Right lobe of liver (tissue), 6 donors: ENCODE data around the gene C3orf20. TPM values are rescaled to one million over a fixed set of nuclear protein-coding genes. Genes with fewer than 3 reads are reported as not detected.

Source experiments
- ATAC-seq, 4 donors: fragments of 200-7000 bp; cut with Tn5 transposase; one replicate each; pipeline ENCODE4 v1.9.1; 2020; ENCODE audit warnings: mild to moderate bottlenecking in 4 of 4, moderate library complexity in 4 of 4
- DNase-seq, 3 donors: peaks; one replicate each; pipeline ENCODE4 v3.0.0-alpha.2; 2020
- H3K27ac ChIP-seq, 3 donors: fragments of 200-600 bp; one replicate each; pipeline ENCODE4 v1.8.0; 2022
- H3K27me3 ChIP-seq, 2 donors: fragments of 200-600 bp; one replicate each; pipeline ENCODE4 v1.8.0; 2022
- H3K36me3 ChIP-seq, 4 donors: fragments of 200-600 bp; sonication (generic) in 1 of 4; one replicate each; pipeline versions ENCODE4 v1.5.1 to v1.8.0; 2017 to 2022; ENCODE audit warnings: control low read depth in 1 of 4
- H3K4me1 ChIP-seq, 4 donors: fragments of 200-600 bp; sonication (generic) in 1 of 4; one replicate each; pipeline versions ENCODE4 v1.5.1 to v1.8.0; 2017 to 2022; ENCODE audit warnings: control low read depth in 1 of 4
- H3K4me3 ChIP-seq, 3 donors: fragments of 200-600 bp; one replicate each; pipeline ENCODE4 v1.8.0; 2022
- H3K9me3 ChIP-seq, 4 donors: fragments of 200-600 bp; sonication (generic) in 1 of 4; one replicate each; pipeline versions ENCODE4 v1.5.1 to v1.8.0; 2017 to 2022; ENCODE audit warnings: control low read depth in 1 of 4
- POLR2A ChIP-seq: fragments of 450-650 bp; IDR thresholded peaks from one replicate; pipeline ENCODE4 v1.6.1; 2017; ENCODE audit warnings: antibody characterized with exemption, mild to moderate bottlenecking
- WGBS: methylation state at CpG from one replicate; pipeline ENCODE4 v1.1.6; 2018; ENCODE audit warnings: low coverage, low lambda C conversion rate; ENCODE audit not compliant: insufficient coverage; ENCODE audit errors: missing lambda C conversion rate; 5-methylcytosine and 5-hydroxymethylcytosine counted together
- intact Hi-C, 2 donors: fragments of 100-400 bp; cut with DNase I; formaldehyde crosslinking; loops; one replicate each; pipeline versions ENCODE4 v1.11.2 to v1.14.1; 2022
- total RNA-seq, 6 experiments: library from RNA; depleted of rRNA in 2 of 6; stranded (reverse); fragments of >200 nt in 2 of 6; fragmentation: NEBNext Ultra II Directional in 3 of 6; extraction: Animal tissue kit (Norgen Biotek cat#: 25700) in 3 of 6; gene quantifications; one replicate each; pipeline versions ENCODE4 v1.1.0 to v1.2.4, GENCODE V29; 2016 to 2023
- TF ChIP-seq, protein P1 (sequence below), 4 donors: fragments of 200-600 bp in 3 of 4; fragments of 450-650 bp in 1 of 4; IDR thresholded peaks; one replicate each; pipeline versions ENCODE4 v1.5.1 to v1.8.0; 2016 to 2022; ENCODE audit warnings: antibody characterized with exemption in 4 of 4, mild to moderate bottlenecking in 2 of 4
- donor health status: DM: no; HTN: yes; CAD: no.
- donor health status: DM: no; HTN: no; CAD: no.
- donor health status: DM: no; HTN: no; CAD: no.
- donor health status: DM: no; HTN: yes; CAD: no.
- donor health status: DM: no; HTN: yes; CAD: no.

Gene C3orf20
- total RNA-seq, 6 experiments from 2014 or later, result 0.09 to 0.11 TPM; not detected in 4

DNA sequence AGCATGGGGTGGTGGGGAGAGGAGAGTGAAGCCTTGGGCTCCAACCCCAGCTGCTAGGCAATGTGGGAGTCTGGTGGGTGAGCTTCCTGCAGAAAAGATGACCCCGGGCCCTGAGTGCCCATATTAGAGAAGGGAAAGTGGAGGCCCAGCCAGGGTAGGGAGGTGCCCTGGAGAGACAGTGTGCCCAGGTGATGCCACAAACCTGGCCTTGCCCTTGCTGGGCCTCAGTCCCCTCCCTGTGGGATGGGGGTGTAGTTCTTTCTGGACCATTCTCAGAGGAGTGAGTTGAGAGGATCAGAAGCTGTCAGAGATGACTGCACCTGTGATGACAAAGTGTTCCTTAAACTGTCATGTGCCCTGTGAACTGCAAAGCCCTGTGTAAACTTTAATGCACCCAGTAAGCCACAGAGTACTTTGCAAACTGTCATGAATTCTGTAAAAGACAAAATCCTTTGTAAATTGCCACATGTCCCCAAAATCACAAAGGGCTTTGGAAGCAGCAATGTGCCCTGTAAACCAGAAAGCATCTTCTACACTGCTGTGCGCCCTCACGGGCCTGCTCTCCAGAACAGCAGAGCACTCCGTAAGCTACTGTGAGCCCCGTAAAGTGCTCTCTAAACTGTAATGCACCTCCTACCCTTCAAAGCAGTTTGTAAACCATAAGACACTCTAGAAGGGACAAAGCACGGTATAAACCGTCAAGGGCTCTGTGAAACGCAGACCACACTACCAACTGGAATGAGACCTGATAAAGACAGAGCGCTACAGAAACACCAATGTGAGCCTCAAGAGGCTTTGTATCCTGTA lies 92.5 kb downstream of the C3orf20 start:
- H3K36me3 ChIP-seq, result no peaks in the 10 kb centered on the region
- H3K9me3 ChIP-seq, result no peaks in the 10 kb centered on the region
- WGBS, result 80% methylated on average over 6 of the region's 9 CpGs
- ATAC-seq, result no peak
- H3K4me3 ChIP-seq, result no peak overlapping the region
- H3K27me3 ChIP-seq, result no peaks in the 10 kb centered on the region
- no peaks in the 10 kb centered on the region for H3K4me1 ChIP-seq
- H3K27ac ChIP-seq, result no peak overlapping the region
- intact Hi-C loops, result no loop called here
- no peak for DNase-seq
- no peak for TF ChIP-seq POLR2A
- TF ChIP-seq, protein P1, sequence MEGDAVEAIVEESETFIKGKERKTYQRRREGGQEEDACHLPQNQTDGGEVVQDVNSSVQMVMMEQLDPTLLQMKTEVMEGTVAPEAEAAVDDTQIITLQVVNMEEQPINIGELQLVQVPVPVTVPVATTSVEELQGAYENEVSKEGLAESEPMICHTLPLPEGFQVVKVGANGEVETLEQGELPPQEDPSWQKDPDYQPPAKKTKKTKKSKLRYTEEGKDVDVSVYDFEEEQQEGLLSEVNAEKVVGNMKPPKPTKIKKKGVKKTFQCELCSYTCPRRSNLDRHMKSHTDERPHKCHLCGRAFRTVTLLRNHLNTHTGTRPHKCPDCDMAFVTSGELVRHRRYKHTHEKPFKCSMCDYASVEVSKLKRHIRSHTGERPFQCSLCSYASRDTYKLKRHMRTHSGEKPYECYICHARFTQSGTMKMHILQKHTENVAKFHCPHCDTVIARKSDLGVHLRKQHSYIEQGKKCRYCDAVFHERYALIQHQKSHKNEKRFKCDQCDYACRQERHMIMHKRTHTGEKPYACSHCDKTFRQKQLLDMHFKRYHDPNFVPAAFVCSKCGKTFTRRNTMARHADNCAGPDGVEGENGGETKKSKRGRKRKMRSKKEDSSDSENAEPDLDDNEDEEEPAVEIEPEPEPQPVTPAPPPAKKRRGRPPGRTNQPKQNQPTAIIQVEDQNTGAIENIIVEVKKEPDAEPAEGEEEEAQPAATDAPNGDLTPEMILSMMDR (IDR thresholded peaks at IDR 0.05), result no peak

DNA sequence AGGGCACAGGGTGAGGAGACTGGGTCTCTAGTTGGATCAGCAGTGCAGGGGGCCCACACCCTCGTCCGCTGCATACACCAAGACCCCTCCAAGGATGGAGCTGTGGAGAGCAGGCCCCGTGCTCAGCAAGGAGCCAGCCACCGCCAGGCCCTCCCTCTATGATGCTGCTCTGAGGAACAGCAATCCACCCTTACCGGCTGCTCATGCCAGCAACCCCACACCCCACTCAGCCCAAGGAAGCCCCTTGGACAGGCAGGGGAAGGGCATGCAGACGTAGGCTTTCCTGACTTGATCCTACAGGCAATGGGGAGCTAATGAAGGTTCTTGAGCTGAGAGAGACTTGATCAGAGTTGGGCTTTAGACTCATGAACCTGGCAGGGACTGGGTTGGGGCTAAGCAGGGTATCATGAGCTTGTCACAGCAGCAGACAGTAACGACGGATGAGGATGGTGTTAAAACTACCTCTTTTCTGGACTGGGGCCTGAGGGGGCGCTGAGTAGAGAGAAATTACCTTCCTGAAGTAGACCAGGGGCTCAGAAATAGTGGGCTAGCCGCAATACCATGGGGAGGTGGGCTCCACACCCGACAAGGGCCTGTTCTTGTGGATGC lies 93.3 kb downstream of the C3orf20 start:
- TF ChIP-seq, protein P1 (IDR thresholded peaks at IDR 0.05), result no peak
- no peak for TF ChIP-seq POLR2A
- Histone ChIP-seq H3K9me3 (no peaks in the 10 kb centered on the region), H3K27me3 (no peaks in the 10 kb centered on the region), H3K27ac (no peak overlapping the region), H3K36me3 (no peaks in the 10 kb centered on the region), H3K4me1 (no peaks in the 10 kb centered on the region), H3K4me3 (no peak overlapping the region)
- intact Hi-C loops, result no loop called here
- DNase-seq (peak in 1 of 3 donors; percentile 15), ATAC-seq (no peak)
- 66% methylated on average over 4 of the region's 11 CpGs for WGBS

DNA sequence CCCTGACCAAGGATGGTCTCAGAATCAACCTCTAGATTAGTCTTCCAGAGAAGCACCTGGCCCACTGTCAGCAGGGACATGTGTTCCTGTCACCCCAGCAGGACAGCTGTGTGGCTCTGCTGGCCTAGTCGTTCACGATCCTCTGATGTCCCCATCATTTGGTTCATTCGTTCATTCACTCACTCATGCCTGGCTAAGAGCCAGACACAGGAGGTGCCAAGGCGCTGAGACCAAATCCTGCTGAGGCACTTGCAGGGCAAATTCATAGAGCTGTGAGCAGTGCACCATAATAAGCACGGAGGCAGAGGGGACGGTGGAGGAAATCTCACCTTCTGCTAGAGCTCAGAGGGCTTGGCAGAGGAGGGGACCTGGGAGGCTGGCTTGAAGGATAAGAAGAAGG lies 93.9 kb downstream of the C3orf20 start:
- Histone ChIP-seq H3K27ac (no peak overlapping the region), H3K4me3 (no peak overlapping the region), H3K4me1 (no peaks in the 10 kb centered on the region), H3K27me3 (no peaks in the 10 kb centered on the region), H3K9me3 (no peaks in the 10 kb centered on the region), H3K36me3 (no peaks in the 10 kb centered on the region)
- WGBS, result 76% methylated on average over 6 of the region's 6 CpGs
- ATAC-seq (no peak), DNase-seq (no peak)
- TF ChIP-seq POLR2A, result no peak
- TF ChIP-seq, protein P1 (IDR thresholded peaks at IDR 0.05), result no peak
- intact Hi-C loops, result no loop called here

DNA sequence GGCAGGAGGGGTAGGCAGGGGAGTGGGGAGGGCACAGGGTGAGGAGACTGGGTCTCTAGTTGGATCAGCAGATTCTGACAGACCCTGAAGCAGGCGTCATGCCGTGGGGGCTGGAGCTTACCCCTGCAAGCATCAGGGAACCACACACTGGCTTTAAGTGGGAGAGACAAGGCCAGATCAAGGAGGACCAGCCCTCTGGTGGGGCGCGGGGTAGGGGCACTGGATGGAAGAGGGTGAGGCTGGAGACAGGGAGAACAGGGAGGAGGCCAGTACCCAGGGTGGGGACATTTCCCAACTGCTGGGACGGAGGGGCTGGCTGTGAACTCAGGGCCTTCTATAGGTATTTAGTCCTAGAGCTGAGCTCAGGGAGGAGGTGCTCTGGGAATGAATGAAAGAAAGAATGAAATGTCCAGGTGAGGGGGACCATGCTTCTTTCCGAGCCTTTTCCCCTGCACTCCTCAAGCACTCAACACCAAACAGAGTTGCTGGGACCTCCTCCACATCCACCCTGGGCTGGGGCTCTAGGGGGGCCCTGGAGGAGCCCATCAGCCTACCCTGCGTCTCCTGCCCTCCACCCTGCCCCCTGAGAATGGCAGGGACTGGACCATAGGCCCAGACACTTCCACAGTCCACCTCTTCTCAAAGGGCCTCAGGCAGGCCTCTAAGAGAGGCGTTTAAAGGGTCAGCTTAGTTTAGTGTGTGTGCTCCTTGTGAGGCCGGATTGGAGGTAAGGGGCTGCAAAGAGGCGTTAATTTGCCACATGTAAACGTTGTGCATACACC lies 94.8 kb downstream of the C3orf20 start:
- ATAC-seq (no peak), DNase-seq (peak in 1 of 3 donors; percentile 14)
- H3K27me3 ChIP-seq, result no peaks in the 10 kb centered on the region
- intact Hi-C loops, result loop anchor here in 1 of 2 donors (10.0 kb wide), 1 partner anchor 95 kb away; the partner anchor contains the start of gene C3orf20
- H3K27ac ChIP-seq, result no peak overlapping the region
- H3K36me3 ChIP-seq, result no peaks in the 10 kb centered on the region
- H3K9me3 ChIP-seq, result no peaks in the 10 kb centered on the region
- no peak overlapping the region for H3K4me3 ChIP-seq
- H3K4me1 ChIP-seq, result no peaks in the 10 kb centered on the region
- no peak for TF ChIP-seq POLR2A
- TF ChIP-seq, protein P1 (IDR thresholded peaks at IDR 0.05), result no peak
- WGBS, result 78% methylated on average over 5 of the region's 11 CpGs
